SK-N-SH treated with all-trans-retinoic acid at 6 μM for 48 hours (cell line): ENCODE measurements around the gene FCHO2.
A peak's percentile ranks its signal among the peaks of the same experiment; 100 is the strongest.

Experiments used
- ATAC-seq: fragments of 200-7000 bp; cut with Tn5 transposase; 3 replicates; pipeline ENCODE4 v1.9.1; 2020; ENCODE audit warnings: mild to moderate bottlenecking, moderate library complexity
- ARNTL ChIP-seq: fragments of 450-650 bp; formaldehyde crosslinking; IDR thresholded peaks from 2 replicates; pipeline ENCODE4 v1.5.0; 2020; ENCODE audit warnings: low read depth, mild to moderate bottlenecking, moderate library complexity, borderline replicate concordance
- CSDC2 ChIP-seq: fragments of 250-450 bp; sonication (Bioruptor Pico); IDR thresholded peaks from 2 replicates; pipeline ENCODE4 v1.5.0; 2020; ENCODE audit warnings: mild to moderate bottlenecking, moderate library complexity
- ESRRG ChIP-seq: fragments of 250-450 bp; sonication (Bioruptor Pico); IDR thresholded peaks from 2 replicates; pipeline ENCODE4 v1.6.1; 2021; ENCODE audit warnings: mild to moderate bottlenecking
- GLIS3 ChIP-seq: fragments of 250-450 bp; sonication (Bioruptor Pico); IDR thresholded peaks from 2 replicates; pipeline ENCODE4 v1.5.0; 2020; ENCODE audit warnings: mild to moderate bottlenecking, moderate library complexity
- ISL1 ChIP-seq: fragments of 250-450 bp; sonication (Bioruptor Pico); IDR thresholded peaks from 2 replicates; pipeline ENCODE4 v2.1.2; 2022; ENCODE audit warnings: mild to moderate bottlenecking, moderate library complexity
- OSR1 ChIP-seq: fragments of 250-450 bp; sonication (Bioruptor Pico); IDR thresholded peaks from 2 replicates; pipeline ENCODE4 v1.8.0; 2022; ENCODE audit warnings: moderate library complexity, mild to moderate bottlenecking, inconsistent platforms
- PPARA ChIP-seq: fragments of 250-450 bp; sonication (Bioruptor Pico); IDR thresholded peaks from 2 replicates; pipeline ENCODE4 v1.5.0; 2020; ENCODE audit warnings: mild to moderate bottlenecking, borderline replicate concordance
- RARB ChIP-seq: fragments of 250-450 bp; sonication (Bioruptor Pico); IDR thresholded peaks from 2 replicates; pipeline ENCODE4 v1.8.0; 2021; ENCODE audit warnings: mild to moderate bottlenecking, moderate library complexity
- SNAI2 ChIP-seq: fragments of 250-450 bp; sonication (Bioruptor Pico); IDR thresholded peaks from 2 replicates; pipeline ENCODE4 v1.5.0; 2020; ENCODE audit warnings: mild to moderate bottlenecking, moderate library complexity
- TCF4 ChIP-seq: fragments of 250-450 bp; sonication (Bioruptor Pico); IDR thresholded peaks from 2 replicates; pipeline ENCODE4 v1.8.0; 2021; ENCODE audit warnings: mild to moderate bottlenecking, moderate library complexity, borderline replicate concordance
- TSHZ2 ChIP-seq: fragments of 250-450 bp; sonication (Bioruptor Pico); IDR thresholded peaks from 2 replicates; pipeline ENCODE4 v1.5.0; 2020; ENCODE audit warnings: mild to moderate bottlenecking, moderate library complexity
- ZC3H10 ChIP-seq: fragments of 250-450 bp; sonication (Bioruptor Pico); IDR thresholded peaks from 2 replicates; pipeline ENCODE4 v1.5.1; 2021; ENCODE audit warnings: mild to moderate bottlenecking, moderate library complexity
- ZFP3 ChIP-seq: fragments of 250-450 bp; sonication (Bioruptor Pico); IDR thresholded peaks from 2 replicates; pipeline ENCODE4 v1.5.0; 2020; ENCODE audit warnings: mild to moderate bottlenecking, moderate library complexity
- ZNF70 ChIP-seq: fragments of 450-650 bp; formaldehyde crosslinking; IDR thresholded peaks from 2 replicates; pipeline ENCODE4 v1.5.0; 2020; ENCODE audit warnings: mild to moderate bottlenecking, moderate library complexity
- TF ChIP-seq, protein P1 (sequence below): fragments of 250-450 bp; sonication (Bioruptor Pico); IDR thresholded peaks from 2 replicates; pipeline ENCODE4 v1.8.0; 2020; ENCODE audit warnings: mild to moderate bottlenecking, moderate library complexity, borderline replicate concordance
- TF ChIP-seq, protein P2 (sequence below): fragments of 250-450 bp; sonication (Bioruptor Pico); IDR thresholded peaks from 2 replicates; pipeline ENCODE4 v1.8.0; 2021; ENCODE audit warnings: low read depth, mild to moderate bottlenecking, moderate library complexity, borderline replicate concordance
- TF ChIP-seq, protein P3 (sequence below): fragments of 250-450 bp; sonication (Bioruptor Pico); IDR thresholded peaks from 2 replicates; pipeline ENCODE4 v1.5.1; 2020; ENCODE audit warnings: low read depth, mild to moderate bottlenecking, moderate library complexity

FCHO2 gene, protein sequence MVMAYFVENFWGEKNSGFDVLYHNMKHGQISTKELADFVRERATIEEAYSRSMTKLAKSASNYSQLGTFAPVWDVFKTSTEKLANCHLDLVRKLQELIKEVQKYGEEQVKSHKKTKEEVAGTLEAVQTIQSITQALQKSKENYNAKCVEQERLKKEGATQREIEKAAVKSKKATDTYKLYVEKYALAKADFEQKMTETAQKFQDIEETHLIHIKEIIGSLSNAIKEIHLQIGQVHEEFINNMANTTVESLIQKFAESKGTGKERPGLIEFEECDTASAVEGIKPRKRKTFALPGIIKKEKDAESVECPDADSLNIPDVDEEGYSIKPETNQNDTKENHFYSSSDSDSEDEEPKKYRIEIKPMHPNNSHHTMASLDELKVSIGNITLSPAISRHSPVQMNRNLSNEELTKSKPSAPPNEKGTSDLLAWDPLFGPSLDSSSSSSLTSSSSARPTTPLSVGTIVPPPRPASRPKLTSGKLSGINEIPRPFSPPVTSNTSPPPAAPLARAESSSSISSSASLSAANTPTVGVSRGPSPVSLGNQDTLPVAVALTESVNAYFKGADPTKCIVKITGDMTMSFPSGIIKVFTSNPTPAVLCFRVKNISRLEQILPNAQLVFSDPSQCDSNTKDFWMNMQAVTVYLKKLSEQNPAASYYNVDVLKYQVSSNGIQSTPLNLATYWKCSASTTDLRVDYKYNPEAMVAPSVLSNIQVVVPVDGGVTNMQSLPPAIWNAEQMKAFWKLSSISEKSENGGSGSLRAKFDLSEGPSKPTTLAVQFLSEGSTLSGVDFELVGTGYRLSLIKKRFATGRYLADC

GRCh38 chr5:72955768-72956323, at the start of gene FCHO2:
Gene FCHO2, plus strand, starts transcription at chr5:72956041. Its CDS starts 56 bp downstream, at chr5:72956097.
- TF ChIP-seq, protein P1, sequence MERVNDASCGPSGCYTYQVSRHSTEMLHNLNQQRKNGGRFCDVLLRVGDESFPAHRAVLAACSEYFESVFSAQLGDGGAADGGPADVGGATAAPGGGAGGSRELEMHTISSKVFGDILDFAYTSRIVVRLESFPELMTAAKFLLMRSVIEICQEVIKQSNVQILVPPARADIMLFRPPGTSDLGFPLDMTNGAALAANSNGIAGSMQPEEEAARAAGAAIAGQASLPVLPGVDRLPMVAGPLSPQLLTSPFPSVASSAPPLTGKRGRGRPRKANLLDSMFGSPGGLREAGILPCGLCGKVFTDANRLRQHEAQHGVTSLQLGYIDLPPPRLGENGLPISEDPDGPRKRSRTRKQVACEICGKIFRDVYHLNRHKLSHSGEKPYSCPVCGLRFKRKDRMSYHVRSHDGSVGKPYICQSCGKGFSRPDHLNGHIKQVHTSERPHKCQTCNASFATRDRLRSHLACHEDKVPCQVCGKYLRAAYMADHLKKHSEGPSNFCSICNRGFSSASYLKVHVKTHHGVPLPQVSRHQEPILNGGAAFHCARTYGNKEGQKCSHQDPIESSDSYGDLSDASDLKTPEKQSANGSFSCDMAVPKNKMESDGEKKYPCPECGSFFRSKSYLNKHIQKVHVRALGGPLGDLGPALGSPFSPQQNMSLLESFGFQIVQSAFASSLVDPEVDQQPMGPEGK = 0 out of 2 replicates have a peak, but pooled peaks have one; percentile 20
- no peak for TF ChIP-seq ISL1 (CRISPR knock-in tag)
- no peak for TF ChIP-seq ZFP3
- no peak for TF ChIP-seq ZC3H10
- no peak for TF ChIP-seq RARB (CRISPR knock-in tag)
- no peak for TF ChIP-seq OSR1 (CRISPR knock-in tag)
- TF ChIP-seq, protein P2, sequence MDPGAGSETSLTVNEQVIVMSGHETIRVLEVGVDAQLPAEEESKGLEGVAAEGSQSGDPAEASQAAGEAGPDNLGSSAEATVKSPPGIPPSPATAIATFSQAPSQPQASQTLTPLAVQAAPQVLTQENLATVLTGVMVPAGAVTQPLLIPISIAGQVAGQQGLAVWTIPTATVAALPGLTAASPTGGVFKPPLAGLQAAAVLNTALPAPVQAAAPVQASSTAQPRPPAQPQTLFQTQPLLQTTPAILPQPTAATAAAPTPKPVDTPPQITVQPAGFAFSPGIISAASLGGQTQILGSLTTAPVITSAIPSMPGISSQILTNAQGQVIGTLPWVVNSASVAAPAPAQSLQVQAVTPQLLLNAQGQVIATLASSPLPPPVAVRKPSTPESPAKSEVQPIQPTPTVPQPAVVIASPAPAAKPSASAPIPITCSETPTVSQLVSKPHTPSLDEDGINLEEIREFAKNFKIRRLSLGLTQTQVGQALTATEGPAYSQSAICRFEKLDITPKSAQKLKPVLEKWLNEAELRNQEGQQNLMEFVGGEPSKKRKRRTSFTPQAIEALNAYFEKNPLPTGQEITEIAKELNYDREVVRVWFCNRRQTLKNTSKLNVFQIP (CRISPR knock-in tag) = no peak
- peak; percentile 88 for ATAC-seq

DNA sequence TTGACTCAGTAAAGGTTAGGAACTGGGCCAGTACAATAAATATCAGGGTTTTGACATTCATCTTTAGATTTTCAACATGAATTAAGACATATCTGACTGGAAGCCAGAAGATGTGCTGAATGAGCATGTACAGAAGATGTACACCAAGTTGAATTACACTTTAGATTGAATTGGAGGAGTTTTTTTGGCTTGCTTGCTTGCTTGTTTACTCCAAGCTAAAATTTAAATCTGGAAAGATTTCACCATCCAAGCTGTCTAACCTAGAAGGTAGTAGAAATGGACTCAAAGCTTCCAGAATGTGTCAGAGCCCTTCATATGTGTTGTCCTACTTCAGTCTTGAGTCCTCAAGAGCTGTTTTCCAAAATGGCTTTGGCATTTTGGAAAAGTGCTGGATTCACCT, 49.0 kb upstream of the FCHO2 start:
- no peak for ATAC-seq
- TF ChIP-seq, protein P3, sequence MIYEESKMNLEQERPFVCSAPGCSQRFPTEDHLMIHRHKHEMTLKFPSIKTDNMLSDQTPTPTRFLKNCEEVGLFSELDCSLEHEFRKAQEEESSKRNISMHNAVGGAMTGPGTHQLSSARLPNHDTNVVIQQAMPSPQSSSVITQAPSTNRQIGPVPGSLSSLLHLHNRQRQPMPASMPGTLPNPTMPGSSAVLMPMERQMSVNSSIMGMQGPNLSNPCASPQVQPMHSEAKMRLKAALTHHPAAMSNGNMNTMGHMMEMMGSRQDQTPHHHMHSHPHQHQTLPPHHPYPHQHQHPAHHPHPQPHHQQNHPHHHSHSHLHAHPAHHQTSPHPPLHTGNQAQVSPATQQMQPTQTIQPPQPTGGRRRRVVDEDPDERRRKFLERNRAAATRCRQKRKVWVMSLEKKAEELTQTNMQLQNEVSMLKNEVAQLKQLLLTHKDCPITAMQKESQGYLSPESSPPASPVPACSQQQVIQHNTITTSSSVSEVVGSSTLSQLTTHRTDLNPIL (CRISPR knock-in tag) = no peak
- no peak for TF ChIP-seq ARNTL
- TF ChIP-seq ESRRG (CRISPR knock-in tag) = no peak
- no peak for TF ChIP-seq GLIS3 (CRISPR knock-in tag)

GRCh38 chr5:72908664-72909063, 47.2 kb upstream of the FCHO2 start:
- ATAC-seq = no peak

More at GRCh38 chr5:72908664-72909063, 47.2 kb upstream of the FCHO2 start:
- TF ChIP-seq ZFP3 (no peak), OSR1 (CRISPR knock-in tag) (no peak), ZNF70 (CRISPR knock-in tag) (no peak), TSHZ2 (CRISPR knock-in tag) (no peak), SNAI2 (no peak), PPARA (CRISPR knock-in tag) (no peak), CSDC2 (CRISPR knock-in tag) (no peak), TCF4 (CRISPR knock-in tag) (no peak)
- TF ChIP-seq, protein P3 (CRISPR knock-in tag) = no peak
- TF ChIP-seq, protein P1 = no peak
